ENCODE results near the gene CTPS2.
"Not testable (repeated sequence)": the region's sequence is repeated elsewhere in the genome, so short reads cannot be mapped to it uniquely, and the experiment has no call there.

Gene CTPS2

DNA sequence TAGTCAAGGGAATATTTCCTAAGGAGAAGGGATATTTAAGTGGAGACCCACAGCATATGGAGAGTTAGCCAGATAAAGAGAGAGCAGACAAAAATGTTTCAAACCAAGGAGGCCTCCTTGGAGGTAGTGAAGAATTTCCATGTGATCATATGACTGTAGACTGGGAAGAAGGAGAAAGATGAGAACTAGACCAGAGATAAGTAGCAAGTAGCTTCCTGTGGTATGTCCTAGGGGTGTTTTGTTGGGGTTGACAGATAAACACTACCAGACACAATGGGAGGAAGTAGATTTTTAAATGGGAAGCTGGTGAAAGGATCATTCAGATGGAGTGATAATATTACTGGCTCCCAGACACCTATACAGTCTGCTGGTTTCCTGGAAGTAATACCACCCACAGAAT lies 20.5 kb upstream of the CTPS2 start:
- Histone ChIP-seq H3K4me3 (ENCODE audit: low read length) (no peak overlapping the region), H3K27ac (ENCODE audit: low read length) (no peak overlapping the region), H3K9me3 (ENCODE audit: control insufficient read depth, low read depth, low read length) (peaks cover 8% of the 10 kb centered on the region), H3K9ac (ENCODE audit: low read length) (no peak overlapping the region), H3K27me3 (ENCODE audit: control insufficient read depth, insufficient read depth, low read length) (no peaks in the 10 kb centered on the region), H3K36me3 (ENCODE audit: control insufficient read depth, low read depth, low read length) (peaks cover 25% of the 10 kb centered on the region), H3K4me1 (ENCODE audit: control insufficient read depth, low read depth, low read length) (no peaks in the 10 kb centered on the region)

DNA sequence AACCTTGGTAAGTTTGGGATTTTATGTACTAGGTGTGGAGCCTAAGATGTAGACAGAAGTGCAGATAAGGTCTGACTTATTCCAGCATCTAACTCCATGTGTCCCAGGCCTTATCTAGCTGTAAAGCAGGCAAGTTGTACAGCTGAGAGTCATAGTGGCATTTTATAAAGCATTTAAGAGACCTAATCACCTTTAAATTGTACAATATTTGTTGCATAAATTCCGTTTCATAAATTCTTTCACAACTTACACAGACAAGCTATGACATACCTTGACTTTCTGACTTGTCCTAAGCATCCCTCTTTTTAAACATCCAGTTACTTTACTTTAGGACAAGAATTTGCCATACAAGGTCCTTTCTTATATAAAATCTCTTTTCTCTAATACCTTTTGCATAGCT lies 18.0 kb upstream of the CTPS2 start:
- H3K9ac ChIP-seq (ENCODE audit: low read length): no peak overlapping the region
- H3K4me1 ChIP-seq (ENCODE audit: control insufficient read depth, low read depth, low read length): no peaks in the 10 kb centered on the region
- peaks cover 14% of the 10 kb centered on the region for H3K9me3 ChIP-seq (ENCODE audit: control insufficient read depth, low read depth, low read length)
- no peaks in the 10 kb centered on the region for H3K27me3 ChIP-seq (ENCODE audit: control insufficient read depth, insufficient read depth, low read length)
- H3K4me3 ChIP-seq (ENCODE audit: low read length): no peak overlapping the region
- H3K27ac ChIP-seq (ENCODE audit: low read length): no peak overlapping the region
- H3K36me3 ChIP-seq (ENCODE audit: control insufficient read depth, low read depth, low read length): no peaks in the 10 kb centered on the region

DNA sequence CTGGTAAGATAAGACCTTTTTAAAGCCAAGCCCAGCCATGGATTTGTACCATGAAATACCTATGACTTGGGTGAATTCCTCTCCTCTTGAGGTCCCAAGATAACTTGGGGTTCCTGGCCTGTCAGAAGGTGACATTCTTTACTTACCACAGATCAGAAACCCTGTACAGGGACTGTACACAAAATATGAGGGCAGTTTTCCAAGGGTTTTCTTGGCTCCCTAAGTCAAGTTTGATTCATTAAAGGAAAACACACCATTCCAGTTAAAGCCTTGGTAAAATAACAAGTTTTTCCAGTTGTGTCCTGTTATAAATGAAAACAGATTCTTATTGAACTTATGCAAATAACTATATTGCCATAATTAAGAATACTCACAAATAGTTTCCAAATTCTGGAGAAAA lies 15.2 kb upstream of the CTPS2 start:
- H3K9ac ChIP-seq (ENCODE audit: low read length): no peak overlapping the region
- H3K27ac ChIP-seq (ENCODE audit: low read length): no peak overlapping the region
- no peak overlapping the region for H3K4me3 ChIP-seq (ENCODE audit: low read length)
- H3K4me1 ChIP-seq (ENCODE audit: control insufficient read depth, low read depth, low read length): no peaks in the 10 kb centered on the region
- no peaks in the 10 kb centered on the region for H3K36me3 ChIP-seq (ENCODE audit: control insufficient read depth, low read depth, low read length)
- no peaks in the 10 kb centered on the region for H3K27me3 ChIP-seq (ENCODE audit: control insufficient read depth, insufficient read depth, low read length)
- peaks cover 14% of the 10 kb centered on the region for H3K9me3 ChIP-seq (ENCODE audit: control insufficient read depth, low read depth, low read length)

DNA sequence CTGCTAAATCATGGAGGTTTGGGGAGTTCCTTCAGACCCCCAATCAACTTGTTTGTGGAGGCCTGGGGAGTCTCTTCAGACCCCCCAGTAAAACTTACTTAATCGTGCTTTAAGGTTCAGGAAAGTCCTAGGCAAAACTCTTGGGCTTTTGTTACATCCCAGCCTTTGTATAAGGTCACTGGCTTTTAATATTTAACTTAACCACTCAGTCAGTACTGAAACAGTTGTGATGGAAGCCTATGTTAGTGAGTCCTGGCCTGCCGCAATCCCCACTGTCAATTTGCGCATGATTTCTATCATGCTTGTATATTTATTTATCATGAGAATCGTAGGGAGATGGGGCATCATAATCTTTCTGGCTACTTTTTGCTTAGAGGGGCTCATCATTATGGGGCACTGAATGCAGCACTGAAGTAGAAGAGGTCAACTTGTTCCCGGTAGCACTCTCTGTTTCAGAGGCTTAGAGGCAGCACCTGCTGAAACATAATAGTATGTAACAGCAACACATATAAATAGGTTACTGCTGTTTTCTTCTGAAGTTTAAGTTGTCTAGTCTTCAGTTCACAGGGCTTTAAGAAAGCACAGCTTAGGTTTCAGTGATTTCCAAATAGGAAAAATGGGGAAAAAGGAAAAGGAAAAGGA lies 14.0 kb upstream of the CTPS2 start:
- H3K4me1 ChIP-seq (ENCODE audit: control insufficient read depth, low read depth, low read length); H3K36me3 ChIP-seq (ENCODE audit: control insufficient read depth, low read depth, low read length); H3K27ac ChIP-seq (ENCODE audit: low read length); H3K9ac ChIP-seq (ENCODE audit: low read length); H3K27me3 ChIP-seq (ENCODE audit: control insufficient read depth, insufficient read depth, low read length); H3K4me3 ChIP-seq (ENCODE audit: low read length): not testable (repeated sequence)
- H3K9me3 ChIP-seq (ENCODE audit: control insufficient read depth, low read depth, low read length): peaks cover 14% of the 10 kb centered on the region

DNA sequence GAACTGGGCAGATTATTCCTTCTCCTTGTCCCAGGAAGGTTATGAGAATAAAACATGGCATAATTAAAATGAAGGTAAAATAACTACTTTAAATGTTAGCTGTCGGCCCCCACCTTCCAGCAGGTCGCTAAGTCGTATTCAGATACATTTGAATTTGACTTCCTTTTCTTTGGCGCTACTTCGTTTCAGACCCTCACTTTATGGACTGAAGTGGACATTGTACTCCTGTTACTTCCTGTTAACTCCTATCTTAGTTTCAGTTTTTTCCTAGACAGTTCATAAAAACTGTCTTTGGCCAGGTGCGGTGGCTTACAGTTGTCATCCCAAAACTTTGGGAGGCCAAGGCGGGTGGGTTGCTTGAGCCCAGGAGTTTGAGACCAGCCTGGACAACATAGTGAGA lies 12.6 kb upstream of the CTPS2 start:
- Histone ChIP-seq H3K36me3 (ENCODE audit: control insufficient read depth, low read depth, low read length) (no peaks in the 10 kb centered on the region), H3K4me3 (ENCODE audit: low read length) (no peak overlapping the region), H3K27me3 (ENCODE audit: control insufficient read depth, insufficient read depth, low read length) (no peaks in the 10 kb centered on the region), H3K9me3 (ENCODE audit: control insufficient read depth, low read depth, low read length) (peaks cover 12% of the 10 kb centered on the region), H3K4me1 (ENCODE audit: control insufficient read depth, low read depth, low read length) (peaks cover 5% of the 10 kb centered on the region), H3K9ac (ENCODE audit: low read length) (no peak overlapping the region), H3K27ac (ENCODE audit: low read length) (no peak overlapping the region)

DNA sequence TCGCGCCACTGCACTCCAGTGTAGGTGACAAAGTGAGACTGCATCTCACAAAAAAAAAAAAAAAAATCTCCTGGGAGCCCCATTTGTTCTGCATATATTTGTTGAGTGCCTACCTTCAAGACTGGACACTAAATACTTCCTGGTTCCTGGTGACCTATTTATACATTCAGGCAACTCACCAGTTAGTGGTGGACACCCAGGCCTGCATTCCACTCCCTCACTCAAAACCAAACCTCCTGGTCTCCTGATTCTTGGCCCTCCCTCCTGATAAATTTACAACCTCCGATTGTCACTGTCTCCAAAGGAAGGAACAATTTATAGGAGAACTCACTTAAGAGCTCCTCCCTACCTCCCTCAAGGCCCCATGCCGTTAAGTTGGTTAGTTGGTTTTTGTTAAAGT lies 10.0 kb upstream of the CTPS2 start:
- H3K27ac ChIP-seq (ENCODE audit: low read length): no peak overlapping the region
- H3K4me1 ChIP-seq (ENCODE audit: control insufficient read depth, low read depth, low read length): peaks cover 9% of the 10 kb centered on the region
- no peaks in the 10 kb centered on the region for H3K36me3 ChIP-seq (ENCODE audit: control insufficient read depth, low read depth, low read length)
- H3K9me3 ChIP-seq (ENCODE audit: control insufficient read depth, low read depth, low read length): peaks cover 2% of the 10 kb centered on the region
- H3K27me3 ChIP-seq (ENCODE audit: control insufficient read depth, insufficient read depth, low read length): no peaks in the 10 kb centered on the region
- H3K9ac ChIP-seq (ENCODE audit: low read length): no peak overlapping the region
- no peak overlapping the region for H3K4me3 ChIP-seq (ENCODE audit: low read length)

DNA sequence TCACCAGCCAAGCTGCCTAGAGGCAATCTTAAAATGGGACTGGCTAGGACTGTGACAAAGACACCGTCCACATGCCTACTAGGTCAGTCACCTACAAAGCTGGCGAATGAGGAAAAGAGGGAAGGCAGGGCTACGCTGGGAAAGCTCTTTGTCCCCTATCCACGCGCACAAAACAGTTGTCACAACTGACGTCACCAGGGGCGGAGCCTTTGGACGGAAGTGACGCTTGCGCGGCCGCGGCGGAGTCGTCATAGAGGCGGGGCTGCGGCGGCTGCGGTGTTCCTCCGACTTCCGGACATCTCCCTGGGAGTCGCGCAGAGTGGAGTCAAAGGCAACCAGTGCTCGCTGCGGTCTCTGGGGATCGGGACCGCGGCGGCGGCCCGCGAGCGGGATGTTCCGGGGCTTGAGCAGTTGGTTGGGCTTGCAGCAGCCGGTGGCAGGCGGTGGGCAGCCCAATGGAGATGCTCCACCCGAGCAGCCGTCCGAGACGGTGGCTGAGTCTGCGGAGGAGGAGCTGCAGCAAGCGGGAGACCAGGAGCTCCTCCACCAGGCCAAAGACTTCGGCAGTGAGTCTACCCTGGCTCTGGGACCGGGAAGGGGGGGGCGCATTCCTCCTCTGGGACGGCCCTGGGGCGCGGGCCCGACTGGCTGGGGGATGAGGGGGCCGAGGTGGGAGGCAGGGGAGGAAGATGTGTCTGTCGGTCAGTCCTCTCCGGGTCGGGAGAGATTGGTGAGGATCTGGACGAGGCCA lies 7.0 kb upstream of the CTPS2 start, which contains the start of gene SYAP1:
SYAP1 (plus strand) TSS at position 279 of the 751 bp plus-strand sequence; CDS start at position 392, 113 bp downstream.
- Histone ChIP-seq H3K4me3 (ENCODE audit: low read length) (peak within 1 kb of the TSS; percentile 94), H3K36me3 (ENCODE audit: control insufficient read depth, low read depth, low read length) (no peaks in the 10 kb centered on the region), H3K4me1 (ENCODE audit: control insufficient read depth, low read depth, low read length) (peaks cover 9% of the 10 kb centered on the region), H3K9me3 (ENCODE audit: control insufficient read depth, low read depth, low read length) (no peaks in the 10 kb centered on the region), H3K27ac (ENCODE audit: low read length) (peak within 1 kb of the TSS; percentile 91), H3K9ac (ENCODE audit: low read length) (peak within 1 kb of the TSS; percentile 92), H3K27me3 (ENCODE audit: control insufficient read depth, insufficient read depth, low read length) (no peaks in the 10 kb centered on the region)

DNA sequence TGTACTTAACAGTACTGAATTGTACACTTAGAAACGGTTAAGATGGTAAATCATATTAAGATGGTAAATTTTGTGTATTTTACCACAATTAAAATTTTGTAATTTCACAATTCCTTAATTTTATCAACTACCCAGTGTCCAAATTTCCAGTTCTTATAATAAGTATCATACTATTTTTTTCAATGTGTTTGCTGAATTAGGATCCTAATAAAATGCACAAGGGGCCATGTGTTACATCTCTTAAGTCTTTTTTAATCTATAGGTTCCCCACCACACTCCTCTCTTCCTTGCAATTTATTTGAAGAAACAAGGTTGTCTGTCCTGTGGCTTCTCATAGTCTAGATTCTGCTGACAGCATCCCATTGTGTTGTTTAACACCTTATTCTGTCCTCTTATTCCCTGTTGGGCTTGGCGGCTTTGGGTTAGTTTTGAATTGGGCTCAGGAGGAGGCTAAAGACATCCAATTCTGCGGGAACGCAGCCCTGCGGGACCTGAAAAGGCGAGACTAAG lies 6.4 kb upstream of the CTPS2 start:
- peak overlapping the region; percentile 94 for H3K4me3 ChIP-seq (ENCODE audit: low read length)
- H3K36me3 ChIP-seq (ENCODE audit: control insufficient read depth, low read depth, low read length): no peaks in the 10 kb centered on the region
- H3K27me3 ChIP-seq (ENCODE audit: control insufficient read depth, insufficient read depth, low read length): no peaks in the 10 kb centered on the region
- peaks cover 9% of the 10 kb centered on the region for H3K4me1 ChIP-seq (ENCODE audit: control insufficient read depth, low read depth, low read length)
- H3K9me3 ChIP-seq (ENCODE audit: control insufficient read depth, low read depth, low read length): no peaks in the 10 kb centered on the region
- peak overlapping the region; percentile 92 for H3K9ac ChIP-seq (ENCODE audit: low read length)
- H3K27ac ChIP-seq (ENCODE audit: low read length): peak overlapping the region; percentile 91

DNA sequence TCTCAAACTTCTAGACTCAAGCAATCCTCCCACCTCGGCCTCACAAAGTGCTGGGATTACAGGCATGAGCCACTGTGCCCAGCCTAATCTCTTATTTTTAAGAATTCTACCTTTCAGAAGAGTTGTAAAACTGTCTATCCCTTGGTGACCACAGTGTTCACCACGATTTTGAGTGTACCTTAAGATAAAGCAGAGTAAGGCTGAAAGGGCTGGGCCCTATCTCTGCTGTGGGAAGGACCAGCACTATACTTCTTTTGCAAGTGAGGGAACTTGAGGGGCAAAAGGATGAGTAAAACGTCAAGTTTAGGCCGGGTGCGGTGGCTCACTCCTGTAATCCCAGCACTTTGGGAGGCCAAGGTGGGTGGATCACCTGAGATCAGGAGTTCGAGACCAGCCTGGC lies 4.0 kb upstream of the CTPS2 start:
- not testable (repeated sequence) for H3K27ac ChIP-seq (ENCODE audit: low read length)

DNA sequence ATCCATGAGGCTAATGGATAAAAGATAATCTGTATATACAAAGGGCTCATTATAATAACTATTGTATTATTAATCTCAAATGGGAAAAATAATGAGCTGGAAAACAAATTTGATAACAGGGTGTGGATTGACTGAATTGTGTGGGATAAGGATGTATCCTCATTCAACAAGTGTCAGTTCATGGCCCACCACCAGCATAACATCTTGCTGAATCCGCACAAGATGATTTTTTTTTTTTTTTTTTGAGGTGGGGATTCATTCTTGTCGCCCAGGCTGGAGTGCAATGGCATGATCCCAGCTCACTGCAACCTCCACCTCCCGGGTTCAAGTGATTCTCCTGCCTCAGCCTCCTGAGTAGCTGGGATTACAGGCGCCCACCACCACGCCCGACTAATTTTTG lies 3.2 kb upstream of the CTPS2 start:
- not testable (repeated sequence) for H3K4me3 ChIP-seq (ENCODE audit: low read length); H3K9ac ChIP-seq (ENCODE audit: low read length); H3K9me3 ChIP-seq (ENCODE audit: control insufficient read depth, low read depth, low read length); H3K36me3 ChIP-seq (ENCODE audit: control insufficient read depth, low read depth, low read length); H3K27me3 ChIP-seq (ENCODE audit: control insufficient read depth, insufficient read depth, low read length); H3K27ac ChIP-seq (ENCODE audit: low read length)
- peaks cover 16% of the 10 kb centered on the region for H3K4me1 ChIP-seq (ENCODE audit: control insufficient read depth, low read depth, low read length)

More for the DNA sequence above, 4.0 kb upstream of the CTPS2 start:
- H3K9ac ChIP-seq (ENCODE audit: low read length); H3K4me3 ChIP-seq (ENCODE audit: low read length); H3K36me3 ChIP-seq (ENCODE audit: control insufficient read depth, low read depth, low read length); H3K27me3 ChIP-seq (ENCODE audit: control insufficient read depth, insufficient read depth, low read length); H3K4me1 ChIP-seq (ENCODE audit: control insufficient read depth, low read depth, low read length); H3K9me3 ChIP-seq (ENCODE audit: control insufficient read depth, low read depth, low read length): not testable (repeated sequence)

DNA sequence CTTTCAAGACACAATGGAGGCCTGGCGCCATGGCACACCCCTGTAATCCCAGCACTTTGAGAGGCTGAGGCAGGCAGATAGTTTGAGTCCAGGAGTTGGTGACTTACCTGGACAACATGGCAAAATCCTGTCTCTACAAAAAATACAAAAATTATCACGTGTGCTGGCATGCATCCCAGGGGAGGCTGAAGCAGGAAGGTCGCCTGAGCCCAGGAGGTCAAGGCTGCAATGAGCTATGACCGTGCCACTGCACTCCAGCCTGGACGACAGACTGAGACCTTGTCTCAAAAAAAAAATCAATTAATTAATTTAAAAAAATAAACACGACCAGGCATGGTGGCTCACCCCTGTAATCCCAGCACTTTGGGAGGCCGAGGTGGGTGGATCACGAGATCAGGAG lies 2.0 kb upstream of the CTPS2 start:
- H3K4me1 ChIP-seq (ENCODE audit: control insufficient read depth, low read depth, low read length): peaks cover 11% of the 10 kb centered on the region
- no peaks in the 10 kb centered on the region for H3K36me3 ChIP-seq (ENCODE audit: control insufficient read depth, low read depth, low read length)
- H3K4me3 ChIP-seq (ENCODE audit: low read length): no peak overlapping the region
- H3K27ac ChIP-seq (ENCODE audit: low read length): no peak overlapping the region
- no peaks in the 10 kb centered on the region for H3K27me3 ChIP-seq (ENCODE audit: control insufficient read depth, insufficient read depth, low read length)
- H3K9ac ChIP-seq (ENCODE audit: low read length): no peak overlapping the region
- no peaks in the 10 kb centered on the region for H3K9me3 ChIP-seq (ENCODE audit: control insufficient read depth, low read depth, low read length)
